ENCODE measurements around the gene LSS.
"Not testable (repeated sequence)": the region's sequence is repeated elsewhere in the genome, so short reads cannot be mapped to it uniquely, and the experiment has no call there.

The LSS gene

DNA sequence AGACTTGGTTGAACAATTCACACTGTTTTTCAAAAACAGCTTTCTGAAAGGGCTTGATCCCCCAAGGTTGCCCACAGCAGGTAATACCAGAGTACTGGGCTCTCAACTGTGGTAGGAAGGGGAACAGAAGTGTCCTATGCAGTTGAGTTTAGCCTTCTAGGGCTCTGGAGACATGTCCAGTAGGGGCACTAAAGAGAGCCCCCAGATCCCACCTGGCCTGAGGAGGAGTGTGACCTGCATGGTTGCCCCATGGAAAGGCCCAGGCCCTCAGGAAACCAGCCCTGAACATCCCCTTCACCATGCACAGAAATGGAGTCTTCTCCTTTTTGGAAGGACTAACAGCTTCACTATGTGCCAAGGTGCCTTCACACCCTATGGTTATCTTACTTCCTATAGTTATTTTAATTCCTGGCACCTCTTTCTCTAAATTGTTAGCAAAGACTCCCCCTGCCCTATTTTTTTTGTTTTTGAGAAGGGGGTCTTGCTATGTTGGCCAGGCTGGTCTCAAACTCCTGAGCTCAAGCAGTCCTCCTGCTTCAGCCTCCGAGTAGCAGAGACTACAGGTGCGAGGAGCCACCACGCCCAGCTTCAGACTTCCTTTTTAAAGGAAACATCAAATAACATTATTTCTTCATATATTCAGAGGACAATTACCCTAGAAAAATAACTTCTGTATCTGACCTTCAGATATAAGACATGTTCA, 16.8 kb upstream of the LSS start:
- DNase-seq: no peak

DNA sequence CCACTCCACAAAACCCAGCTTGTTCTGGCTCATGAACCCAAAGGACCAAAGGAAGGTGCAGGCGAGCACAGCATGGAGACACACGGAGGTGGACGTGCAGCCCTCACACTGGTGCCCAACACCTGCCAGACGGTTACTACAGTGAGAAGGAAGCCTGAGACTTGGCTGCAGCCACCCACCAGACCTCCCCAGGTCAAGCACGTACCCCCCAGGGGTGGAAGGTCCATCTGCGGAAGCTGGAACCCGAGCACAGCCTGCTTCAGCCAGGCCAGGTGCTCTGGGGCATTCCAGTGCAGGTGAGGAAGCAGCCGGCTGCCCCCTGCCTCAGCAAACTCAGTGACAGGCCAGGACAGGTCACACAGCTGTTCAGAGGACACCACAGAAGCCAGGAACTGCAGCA, 16.0 kb upstream of the LSS start:
- no peak for DNase-seq

DNA sequence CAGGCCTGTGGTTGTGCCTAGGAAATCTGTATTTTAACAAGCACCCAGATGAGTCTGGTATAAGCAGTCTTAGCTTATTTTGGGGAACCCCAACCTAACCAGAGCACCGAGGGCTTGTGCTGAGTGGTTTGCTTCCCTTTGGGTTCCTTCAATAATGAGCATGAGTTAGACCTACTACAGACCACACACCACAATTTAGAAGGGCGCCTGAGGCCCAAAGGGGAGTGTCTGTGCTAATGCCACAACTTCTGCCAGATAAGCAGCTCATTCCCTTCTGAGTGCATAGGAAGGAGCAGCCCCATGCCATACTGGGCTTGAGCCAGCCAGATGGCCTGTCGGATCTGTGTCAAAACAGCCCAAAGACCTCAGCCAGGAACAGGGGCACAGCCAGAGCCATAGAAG, 15.4 kb upstream of the LSS start:
- DNase-seq: no peak

DNA sequence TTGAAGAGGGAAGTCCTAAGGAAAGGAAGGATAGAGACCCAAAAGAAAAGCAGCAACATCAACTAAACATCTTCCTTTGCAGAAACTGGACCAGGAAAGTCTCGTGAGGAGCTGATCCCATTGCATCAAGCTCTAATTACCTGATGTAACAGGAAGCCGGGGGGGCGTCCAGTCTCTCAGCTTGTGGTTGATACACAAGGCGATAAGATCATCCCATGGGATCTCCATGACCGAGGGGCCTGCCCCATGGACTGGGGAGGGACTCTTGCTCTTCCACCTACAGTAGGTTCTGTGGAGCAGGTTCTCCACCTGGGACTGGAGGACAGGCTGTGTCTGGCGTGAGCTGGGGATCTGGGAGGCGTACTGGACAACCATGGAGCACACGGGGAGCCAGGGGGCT, 14.8 kb upstream of the LSS start:
- DNase-seq: no peak

DNA sequence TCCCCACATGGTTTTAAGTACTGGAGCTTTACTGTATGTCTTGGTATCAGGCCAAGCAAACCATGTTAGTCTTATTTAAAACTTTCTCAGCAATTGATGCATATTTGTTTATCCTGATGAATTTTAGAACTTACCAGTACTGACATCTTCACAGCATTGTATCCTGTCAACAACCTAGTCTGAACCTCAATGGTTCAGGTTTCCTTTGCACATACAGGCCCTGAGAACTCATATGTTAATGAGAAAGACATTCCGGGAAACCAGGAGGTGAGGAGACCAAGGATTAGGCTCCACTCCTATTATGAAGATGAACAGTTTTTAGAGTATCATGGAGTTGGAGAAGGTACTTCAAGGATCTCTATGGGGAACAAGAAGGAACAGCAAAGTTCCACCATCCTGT, 13.0 kb upstream of the LSS start:
- not testable (repeated sequence) for DNase-seq

DNA sequence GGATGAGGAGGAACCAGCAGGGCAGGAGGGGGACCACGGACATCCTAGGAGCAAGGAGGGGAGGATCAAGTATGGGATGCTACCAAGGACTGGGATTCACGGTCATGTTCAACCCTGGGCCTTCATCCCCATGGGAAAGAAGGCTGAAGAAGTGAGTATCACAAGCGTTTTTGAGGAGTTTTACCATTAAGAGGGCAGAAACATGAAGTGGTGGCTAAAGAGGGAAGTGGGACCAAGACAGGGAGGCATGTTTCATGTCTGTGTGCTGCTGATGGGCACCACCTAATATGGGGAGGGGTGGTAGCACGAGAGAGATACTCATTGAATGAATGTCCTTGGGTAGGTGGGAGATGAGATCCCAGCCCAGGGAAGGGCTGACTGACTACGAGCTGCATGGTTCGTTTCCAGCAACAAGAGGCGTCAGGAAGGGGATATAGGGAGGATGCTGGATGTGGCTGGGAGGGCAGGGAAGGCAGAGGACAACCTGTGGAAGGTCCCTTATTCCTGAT, 11.3 kb upstream of the LSS start:
- DNase-seq: no peak

DNA sequence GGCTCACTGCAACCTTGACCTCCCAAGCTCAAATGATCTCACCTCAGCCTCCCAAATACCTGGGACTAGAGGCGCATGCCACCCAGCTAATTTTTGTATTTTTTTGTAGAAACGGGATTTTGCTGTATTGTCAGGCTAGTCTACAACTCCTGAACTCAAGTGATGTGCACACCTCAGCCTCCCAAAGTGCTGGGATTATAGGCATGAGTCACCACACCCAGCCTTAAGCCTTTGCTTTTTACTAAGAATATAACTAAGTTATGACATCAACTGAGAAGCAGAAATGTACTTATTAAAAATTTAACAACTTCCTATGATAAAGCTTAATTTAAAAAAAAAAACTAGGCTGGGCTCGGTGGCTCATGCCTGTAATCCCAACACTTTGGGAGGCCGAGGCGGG, 8.9 kb upstream of the LSS start:
- no peak for DNase-seq

DNA sequence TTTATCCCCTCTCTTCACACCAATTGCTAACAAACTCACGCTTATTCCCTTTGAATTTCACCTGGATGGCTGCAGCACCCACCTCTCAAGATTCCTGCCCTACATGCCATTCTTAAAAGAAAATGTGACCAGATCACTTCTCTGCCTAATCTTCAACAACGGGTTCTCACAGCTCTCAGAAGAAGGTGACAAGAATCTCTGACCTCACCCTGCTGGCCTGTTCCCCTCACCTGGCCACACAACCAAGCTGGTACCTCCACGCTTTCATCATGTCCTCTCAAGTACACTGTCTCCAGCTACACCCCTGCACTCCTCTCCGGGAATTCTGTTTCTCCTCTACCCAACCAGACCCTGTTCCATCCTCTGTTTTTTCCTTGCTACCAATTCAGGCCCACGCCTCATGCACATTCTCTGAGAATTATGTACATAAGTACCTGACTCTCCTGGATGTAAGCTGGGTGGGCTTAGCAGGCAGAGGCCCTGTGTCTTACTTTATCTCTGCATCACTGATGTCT, 5.9 kb upstream of the LSS start:
- no peak for DNase-seq

DNA sequence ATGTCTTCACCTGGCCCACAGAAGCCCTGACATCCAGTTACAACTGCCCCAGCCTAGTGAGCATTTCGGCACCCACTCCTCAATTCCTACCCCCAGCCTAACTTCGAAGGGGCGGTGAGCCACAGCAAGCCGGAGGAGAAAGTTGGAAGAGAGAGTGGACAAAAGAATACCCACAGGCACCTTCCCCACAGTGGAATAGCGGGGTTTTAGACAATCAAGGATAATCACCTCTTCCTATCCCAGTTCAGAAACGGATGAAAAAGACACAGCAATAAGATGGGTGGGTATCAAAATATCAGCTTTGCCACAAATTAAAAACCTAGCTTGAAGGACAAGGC, 1.3 kb upstream of the LSS start:
- DNase-seq: no peak

DNA sequence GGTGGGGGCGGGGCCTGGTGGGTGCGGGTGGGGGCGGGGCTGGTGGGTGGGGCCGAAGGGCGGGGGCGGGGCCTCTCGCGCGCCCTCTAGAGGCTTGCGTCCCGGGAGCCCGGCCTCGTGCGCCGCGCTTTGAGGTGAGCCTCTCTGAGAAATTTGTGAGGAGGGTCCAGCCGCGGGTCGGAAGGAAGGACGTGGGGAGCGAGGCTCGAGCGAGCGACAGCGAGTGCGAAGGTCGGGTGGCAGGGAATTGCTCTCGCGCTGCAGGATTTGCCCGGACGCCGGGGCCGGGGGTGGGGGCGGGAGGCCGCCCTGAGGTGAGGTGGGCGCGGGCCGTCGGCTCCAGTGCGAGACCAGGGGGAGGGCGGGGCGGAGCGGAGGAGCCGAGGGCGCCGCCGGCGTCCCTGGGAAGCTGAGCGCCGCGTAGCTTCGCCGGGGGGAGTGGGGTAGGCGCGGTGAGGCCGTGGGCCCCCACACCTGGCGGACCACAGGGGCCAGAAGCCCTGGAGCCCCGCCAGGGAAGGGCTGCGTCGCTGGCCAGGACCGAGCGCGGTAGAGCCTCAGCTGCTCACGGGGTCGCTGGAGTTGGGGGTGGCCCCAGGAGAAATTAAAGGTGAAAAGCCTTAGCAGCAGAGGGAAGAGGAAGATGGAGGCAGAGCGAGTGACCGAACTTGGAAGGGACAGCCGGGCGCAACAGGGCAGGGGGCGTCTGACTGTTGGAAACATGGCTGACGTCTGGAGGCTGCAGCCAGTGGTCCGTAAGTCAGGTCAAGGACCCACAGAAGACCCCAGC, 754 bp upstream of the LSS start:
- peak; percentile 75 for DNase-seq

DNA sequence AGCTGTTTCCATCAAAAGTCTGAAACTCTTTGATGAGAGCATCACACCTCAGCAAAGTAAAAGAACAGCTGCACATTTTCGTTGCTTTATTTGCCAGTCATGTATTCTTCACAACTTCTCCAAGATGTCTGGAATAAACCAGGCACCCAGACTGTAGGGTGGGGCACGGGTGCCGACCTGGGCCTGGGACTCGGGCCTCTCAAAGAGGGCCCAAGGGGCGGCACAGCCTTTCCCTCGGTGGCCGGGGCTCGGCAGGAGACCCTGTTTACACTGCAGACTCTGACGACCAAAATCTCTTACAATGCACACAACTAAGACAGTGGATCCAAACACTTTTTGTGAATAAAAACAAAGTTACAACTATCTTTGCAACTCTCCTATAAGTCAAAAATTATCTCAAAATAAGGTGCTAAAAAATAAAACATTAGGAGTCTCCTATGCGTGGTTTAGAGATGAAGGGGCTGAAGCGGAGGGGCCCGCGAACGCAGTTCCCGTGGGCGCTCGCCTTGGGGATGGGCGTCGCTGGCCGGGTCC, 696 bp downstream of the LSS start:
- no peak for DNase-seq

DNA sequence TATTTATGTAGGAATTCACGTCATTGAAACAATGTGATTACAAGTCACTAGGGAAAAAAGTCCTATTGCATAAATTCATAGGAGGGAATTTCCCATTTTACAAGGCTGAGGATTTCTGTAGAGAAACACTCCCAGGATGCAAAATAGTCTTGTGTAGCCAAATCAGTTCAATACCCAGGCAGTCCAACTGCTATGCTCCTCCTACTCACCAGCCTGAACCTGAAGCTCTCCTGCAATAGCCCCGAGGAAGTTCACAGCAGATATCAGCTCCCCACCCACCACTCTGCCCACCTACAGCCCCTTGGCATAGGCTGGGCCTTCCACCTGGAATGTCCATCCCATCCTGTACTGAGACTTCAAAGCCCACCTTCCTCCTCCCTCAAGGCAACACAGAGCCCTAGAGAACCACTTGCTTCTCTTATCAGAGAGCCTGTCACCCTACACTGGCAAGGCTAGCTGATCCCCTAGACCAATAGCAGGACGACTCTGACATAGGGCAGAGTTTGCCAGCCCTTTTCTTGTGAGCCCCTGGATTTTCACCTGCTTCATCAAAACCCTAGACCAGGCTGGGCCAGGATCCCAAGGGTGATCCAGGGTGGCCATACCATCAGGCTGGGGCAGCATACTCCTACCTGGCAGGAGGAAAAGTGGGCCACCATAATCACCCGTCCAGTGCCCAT, 1.5 kb downstream of the LSS start:
- no peak for DNase-seq

DNA sequence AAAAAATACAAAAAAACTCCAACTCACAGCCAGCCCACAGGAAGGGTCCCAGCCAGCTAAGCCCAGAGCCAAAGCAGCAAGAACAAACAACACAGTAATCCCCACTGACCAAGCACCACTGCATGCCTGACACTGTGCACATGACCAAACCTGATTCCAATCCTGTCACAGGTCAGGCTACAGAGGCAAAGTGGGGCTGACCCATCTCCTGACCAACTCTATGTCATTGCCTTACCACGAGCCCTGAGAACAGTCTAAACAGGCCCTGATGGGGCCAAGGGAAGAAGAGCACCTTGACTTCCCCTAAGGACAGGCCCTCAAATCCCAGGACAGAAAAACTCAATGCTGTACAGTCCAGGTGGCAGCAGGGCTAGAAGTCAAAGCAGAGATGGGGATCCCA, 2.4 kb downstream of the LSS start:
- DNase-seq: no peak

DNA sequence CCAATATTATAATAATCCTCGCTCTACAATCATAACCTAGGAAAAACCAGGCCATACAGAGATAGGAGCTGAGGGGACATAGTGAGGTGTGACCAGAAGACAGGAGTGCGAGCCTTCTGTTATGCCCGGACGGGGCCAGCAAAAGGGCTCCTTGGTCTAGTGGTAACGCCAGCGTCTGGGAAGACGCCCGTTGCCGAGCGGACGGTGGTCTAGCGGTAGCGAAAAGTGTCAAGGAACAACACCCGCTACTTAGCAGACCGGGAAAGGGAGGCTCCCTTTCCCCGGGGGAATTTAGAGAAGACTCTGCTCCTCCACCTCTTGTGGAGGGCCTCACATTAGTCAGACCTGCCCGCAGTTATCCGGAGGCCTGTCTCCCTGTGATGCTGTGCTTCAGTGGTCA, 4.9 kb downstream of the LSS start:
- DNase-seq: not testable (repeated sequence)

DNA sequence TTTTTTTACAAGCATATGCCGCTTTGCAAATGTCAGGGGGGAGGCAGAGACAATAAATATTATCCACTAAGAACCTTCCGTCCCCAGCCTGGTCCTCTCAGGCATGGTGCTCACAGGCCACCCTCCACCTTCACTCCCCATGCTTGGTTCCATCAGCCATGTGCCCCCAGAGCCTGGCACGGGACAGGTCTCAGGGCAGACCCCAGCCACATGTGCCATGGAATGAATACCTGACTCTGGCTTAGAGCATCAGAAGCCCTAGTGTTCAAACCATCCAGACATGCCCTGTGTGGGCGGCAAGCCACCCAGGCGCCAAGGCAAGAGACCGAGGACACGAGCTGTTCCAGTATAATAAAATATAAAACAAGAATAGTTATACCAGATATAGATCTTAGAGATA, 5.4 kb downstream of the LSS start:
- DNase-seq: no peak

DNA sequence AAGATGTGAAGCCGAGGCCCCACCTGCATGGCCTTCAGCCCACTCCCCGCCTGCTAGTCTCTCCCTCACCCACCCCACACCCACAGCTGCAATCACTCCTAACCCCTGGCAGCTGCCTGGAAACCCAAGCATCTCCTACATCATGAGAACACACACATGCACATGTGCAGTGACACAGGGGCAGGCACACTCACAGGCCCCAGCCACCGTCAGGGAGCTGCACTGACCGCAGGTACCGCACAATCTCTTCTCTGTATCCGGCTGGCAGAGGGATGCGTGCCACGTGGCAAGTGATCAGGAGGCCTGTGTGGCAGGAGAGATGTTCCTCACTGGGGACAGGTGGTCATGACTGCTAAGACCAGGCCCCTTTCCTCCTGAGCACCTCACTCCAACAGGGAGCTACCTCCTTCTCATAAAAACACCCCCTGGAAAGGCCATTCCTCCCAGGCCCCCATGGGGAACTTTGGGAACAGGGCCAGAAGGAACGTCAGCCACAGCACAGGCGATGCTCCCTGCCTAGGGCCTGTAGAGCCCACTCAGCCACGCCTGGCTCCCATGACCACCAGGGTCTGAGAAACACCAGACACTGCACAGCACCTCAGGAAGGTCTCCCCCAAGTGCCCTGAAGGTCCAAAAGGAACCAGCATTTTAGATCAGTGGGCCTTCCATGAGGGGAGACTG, 6.0 kb downstream of the LSS start:
- no peak for DNase-seq

DNA sequence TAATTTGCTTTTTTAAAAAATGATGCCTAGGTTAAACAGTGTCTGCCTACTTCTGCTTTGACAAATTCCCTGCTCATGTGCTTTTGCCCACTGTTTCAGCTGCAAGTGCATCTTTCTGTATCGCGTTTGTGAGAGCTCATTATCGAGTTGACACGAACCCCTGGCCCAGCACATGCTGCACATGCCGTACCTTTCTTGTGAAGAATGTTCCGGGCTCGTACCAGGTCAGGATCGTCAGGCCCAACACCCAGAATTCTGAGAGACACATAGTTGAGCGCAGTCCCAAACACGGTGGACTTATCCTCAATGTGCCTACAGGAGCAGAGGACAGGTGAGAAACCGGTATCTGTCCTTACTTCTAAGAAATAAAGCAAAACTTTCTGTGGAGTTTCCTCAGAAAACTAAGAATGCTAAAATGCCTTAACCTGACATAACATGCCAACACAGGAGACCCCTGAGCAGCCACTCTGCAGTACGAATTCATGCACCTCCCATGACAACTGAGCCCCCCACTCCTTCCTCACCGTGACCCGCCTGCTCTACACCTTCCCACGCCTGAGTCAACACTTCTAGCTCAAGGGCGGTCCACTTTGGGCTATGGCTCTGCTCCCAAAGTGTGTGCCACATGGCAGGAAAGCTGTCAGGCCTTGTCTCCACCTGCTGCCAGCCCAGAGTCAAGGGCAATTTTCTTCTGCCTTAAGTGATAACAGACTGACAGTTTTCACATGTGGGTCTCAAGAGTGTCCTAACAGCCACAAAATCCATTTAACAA, 6.7 kb downstream of the LSS start:
- no peak for DNase-seq

DNA sequence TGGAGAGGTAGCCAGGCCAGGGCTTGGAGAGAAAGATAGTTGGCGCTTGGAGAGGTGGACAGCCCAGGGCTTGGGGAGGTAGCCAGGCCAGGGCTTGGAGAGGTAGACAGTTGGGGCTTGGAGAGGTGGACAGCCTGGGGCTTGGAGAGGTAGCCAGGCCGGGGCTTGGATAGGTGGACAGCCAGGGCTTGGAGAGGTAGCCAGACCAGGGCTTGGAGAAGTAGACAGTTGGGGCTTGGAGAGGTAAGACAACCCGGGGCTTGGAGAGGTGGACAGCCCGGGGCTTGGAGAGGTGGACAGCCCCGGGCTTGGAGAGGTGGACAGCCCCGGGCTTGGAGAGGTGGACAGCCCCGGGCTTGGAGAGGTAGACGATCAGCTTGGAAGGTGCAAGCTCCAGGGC, 7.7 kb downstream of the LSS start:
- DNase-seq: no peak

DNA sequence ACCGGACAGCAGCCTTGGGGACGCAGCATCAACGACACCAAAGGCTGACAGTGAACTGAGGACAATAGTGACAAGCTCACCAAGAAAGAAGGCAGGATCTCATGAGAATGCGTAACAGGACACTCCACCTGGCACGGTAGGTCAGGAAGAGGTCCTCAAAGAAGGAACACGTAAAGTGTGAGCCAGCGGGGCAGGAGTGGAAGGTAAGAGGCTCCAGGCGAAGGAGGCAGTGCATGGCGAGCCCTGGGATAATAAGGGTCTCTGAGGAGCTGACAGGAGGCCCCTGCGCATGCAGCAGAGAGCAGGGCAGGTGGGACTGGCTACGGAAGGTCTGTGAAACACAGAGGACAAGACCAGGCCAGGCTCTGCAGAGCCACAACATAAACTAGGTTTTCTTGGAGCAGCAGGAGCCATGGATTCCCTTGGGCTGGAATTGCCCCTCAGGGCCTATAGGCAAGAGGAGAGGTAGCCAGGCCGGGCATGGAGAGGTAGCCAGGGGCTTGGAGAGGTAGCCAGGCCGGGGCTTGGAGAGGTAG, 8.2 kb downstream of the LSS start:
- no peak for DNase-seq

DNA sequence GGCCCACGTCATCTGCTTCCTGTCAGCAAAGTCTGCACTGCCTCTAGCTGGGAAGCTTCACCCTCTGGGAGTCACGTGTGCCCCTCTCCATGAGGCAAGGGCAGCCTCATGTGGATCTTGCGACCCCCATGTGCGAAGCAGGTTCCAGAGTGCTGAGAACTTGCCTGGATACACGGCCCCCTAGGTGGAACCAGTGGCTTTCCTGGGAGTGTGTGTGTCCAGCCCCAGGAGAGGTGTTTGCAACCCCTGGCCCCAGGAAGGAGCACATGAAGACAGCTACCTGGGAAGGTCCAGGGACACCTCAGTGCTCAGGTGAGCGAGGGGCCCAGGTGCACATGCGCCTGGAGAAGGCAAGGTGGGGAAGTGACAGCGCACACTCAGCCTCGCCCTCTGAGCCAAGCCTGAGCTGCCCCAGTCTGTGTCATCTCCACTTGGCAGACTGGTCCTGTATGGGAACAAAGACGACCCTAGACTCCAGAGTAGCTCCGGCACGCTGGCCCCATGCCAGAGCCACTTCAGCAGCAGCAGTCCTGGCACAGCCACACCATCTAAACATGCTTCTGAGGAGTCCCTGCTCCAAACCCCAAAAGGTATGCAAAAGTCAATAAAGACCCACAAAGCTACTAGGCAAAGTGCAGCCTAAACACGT, 8.9 kb downstream of the LSS start:
- peak; percentile 5 for DNase-seq

DNA sequence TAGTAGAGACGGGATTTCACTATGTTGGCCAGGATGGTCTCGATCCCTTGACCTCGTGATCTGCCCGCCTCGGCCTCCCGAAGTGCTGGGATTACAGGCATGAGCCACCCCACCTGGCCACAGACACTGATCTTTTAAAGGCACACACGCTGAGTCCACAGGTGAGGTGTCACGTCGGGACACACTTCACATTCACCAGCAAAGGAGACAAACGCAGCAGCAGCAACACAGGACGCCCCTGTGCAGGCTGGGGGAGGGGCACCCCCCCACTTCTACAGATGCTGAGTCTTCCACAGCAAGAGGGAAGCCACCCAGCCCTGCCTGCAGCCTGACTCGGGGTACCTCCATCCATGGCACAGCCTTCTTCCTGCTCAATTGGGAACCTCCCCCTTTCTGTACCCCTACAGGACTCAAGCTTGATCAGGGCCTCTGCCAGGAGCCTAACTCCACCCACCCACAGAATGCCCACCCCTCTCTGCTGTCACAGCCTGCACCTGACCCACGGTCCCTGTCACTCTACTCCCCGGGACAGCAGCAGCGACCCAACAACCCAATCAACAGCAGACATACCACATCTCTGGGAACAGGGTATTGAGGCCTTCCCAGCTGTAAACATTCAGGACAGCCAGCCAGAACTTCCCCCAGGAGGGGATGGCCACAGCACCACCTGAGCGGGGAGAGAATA, 9.5 kb downstream of the LSS start:
- no peak for DNase-seq

Data from DMS53 (cell line).